ENCODE measurements around the gene NPTX2.

NPTX2 gene

DNA sequence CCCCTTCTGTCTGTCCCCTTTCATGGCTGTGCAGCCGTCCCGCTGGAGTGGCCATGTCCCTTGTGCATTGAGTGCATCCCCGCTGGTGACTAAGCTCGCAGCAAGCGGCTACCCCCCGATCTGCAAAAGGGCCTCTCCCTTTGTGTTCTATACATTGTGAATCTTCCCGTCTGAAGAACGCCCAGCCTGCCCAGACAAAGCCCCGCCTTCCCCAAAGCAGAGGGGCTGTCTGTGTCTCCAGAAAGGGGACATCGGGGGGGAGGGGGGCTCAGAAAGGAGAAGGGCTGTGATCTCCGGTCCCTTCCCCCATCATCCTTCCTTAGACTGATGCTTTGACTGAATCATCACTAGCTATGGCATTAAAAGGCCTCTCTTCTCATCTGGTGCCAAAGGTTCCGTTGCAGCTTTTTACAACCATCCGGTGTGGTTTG, 11.9 kb downstream of the NPTX2 start:
- H3K9me3 ChIP-seq (replicated peaks; ENCODE audit: insufficient read depth, low read length), result no peaks in the 10 kb centered on the region
- H3K9ac ChIP-seq (ENCODE audit: low read length), result no peak overlapping the region
- no peak for TF ChIP-seq CTCF (IDR thresholded peaks at IDR 0.05; ENCODE audit: low read length)
- TF ChIP-seq EZH2phosphoT487 (IDR thresholded peaks at IDR 0.05; ENCODE audit: low read length), result no peak
- TF ChIP-seq EZH2 (optimal IDR thresholded peaks at IDR 0.05; ENCODE audit: low read depth, low read length), result no peak
- H3K36me3 ChIP-seq (replicated peaks; ENCODE audit: insufficient read depth, low read length), result no peaks in the 10 kb centered on the region
- no peaks in the 10 kb centered on the region for H4K20me1 ChIP-seq (ENCODE audit: insufficient read depth, low read length)
- peaks cover 18% of the 10 kb centered on the region for H3K27me3 ChIP-seq (replicated peaks; ENCODE audit: insufficient read depth, low read length)
- no peak overlapping the region for H3K4me3 ChIP-seq (ENCODE audit: low read length)
- no peak overlapping the region for H3K4me2 ChIP-seq (ENCODE audit: low read depth, low read length)
- no peak for DNase-seq
- H3F3A ChIP-seq (ENCODE audit: insufficient read depth, low read length), result no peaks in the 10 kb centered on the region
- no peaks in the 10 kb centered on the region for H3K79me2 ChIP-seq (ENCODE audit: low read length)
- no peaks in the 10 kb centered on the region for H3K9me2 ChIP-seq (replicated peaks; ENCODE audit: insufficient read depth, low read length)
- H3K4me1 ChIP-seq (ENCODE audit: low read length), result no peaks in the 10 kb centered on the region
- H2AFZ ChIP-seq (ENCODE audit: low read length), result no peak overlapping the region
- no peak overlapping the region for H3K27ac ChIP-seq (ENCODE audit: low read length)

DNA sequence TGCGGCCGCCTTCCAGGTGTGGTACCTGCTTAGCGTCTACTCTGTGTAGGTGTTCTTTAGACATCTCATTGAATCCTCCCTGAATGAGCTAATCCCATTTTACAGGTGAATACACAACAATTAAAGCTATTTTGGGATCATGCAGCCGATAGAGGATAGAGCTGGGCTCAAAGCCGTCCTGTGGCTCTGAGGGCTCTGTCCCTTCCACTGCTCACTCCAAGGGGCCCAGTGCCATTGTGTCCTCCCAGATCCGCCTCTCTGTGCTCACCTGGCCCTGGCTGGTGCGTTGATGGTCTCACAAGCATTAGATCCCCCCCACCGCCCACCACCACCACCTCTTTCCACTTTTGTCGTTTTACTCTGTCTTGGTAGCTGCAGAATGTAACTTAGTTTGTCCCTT, 13.1 kb downstream of the NPTX2 start:
- Histone ChIP-seq H3K4me3 (ENCODE audit: low read length) (no peak overlapping the region), H4K20me1 (ENCODE audit: insufficient read depth, low read length) (no peaks in the 10 kb centered on the region), H3F3A (ENCODE audit: insufficient read depth, low read length) (no peaks in the 10 kb centered on the region), H2AFZ (ENCODE audit: low read length) (no peak overlapping the region), H3K27me3 (replicated peaks; ENCODE audit: insufficient read depth, low read length) (peaks cover 18% of the 10 kb centered on the region), H3K27ac (ENCODE audit: low read length) (no peak overlapping the region), H3K9me3 (replicated peaks; ENCODE audit: insufficient read depth, low read length) (no peaks in the 10 kb centered on the region), H3K36me3 (replicated peaks; ENCODE audit: insufficient read depth, low read length) (no peaks in the 10 kb centered on the region), H3K9ac (ENCODE audit: low read length) (no peak overlapping the region), H3K9me2 (replicated peaks; ENCODE audit: insufficient read depth, low read length) (no peaks in the 10 kb centered on the region), H3K4me2 (ENCODE audit: low read depth, low read length) (no peak overlapping the region), H3K4me1 (ENCODE audit: low read length) (no peaks in the 10 kb centered on the region), H3K79me2 (ENCODE audit: low read length) (no peaks in the 10 kb centered on the region)
- TF ChIP-seq EZH2 (optimal IDR thresholded peaks at IDR 0.05; ENCODE audit: low read depth, low read length) (no peak), EZH2phosphoT487 (IDR thresholded peaks at IDR 0.05; ENCODE audit: low read length) (no peak), CTCF (IDR thresholded peaks at IDR 0.05; ENCODE audit: low read length) (no peak)
- no peak for DNase-seq

DNA sequence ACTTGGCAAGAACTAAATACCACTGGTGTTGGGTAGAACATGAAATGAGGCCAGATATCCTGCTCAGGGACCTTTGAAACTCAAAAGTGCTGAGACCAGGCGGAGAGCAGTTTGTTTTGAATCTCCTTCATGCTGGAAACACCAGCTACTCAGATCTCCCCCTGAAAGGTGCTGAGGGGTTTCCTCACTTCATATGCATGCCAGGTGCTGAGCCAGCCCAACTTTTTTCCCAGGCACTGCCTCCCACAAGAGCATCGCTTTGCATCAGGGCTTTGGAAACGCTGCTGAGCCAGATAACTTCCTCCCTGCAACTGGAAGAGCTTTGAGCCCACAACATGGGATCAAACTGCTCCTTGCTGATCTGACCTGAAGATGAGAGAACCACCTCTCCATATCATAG, 13.7 kb downstream of the NPTX2 start:
- H4K20me1 ChIP-seq (ENCODE audit: insufficient read depth, low read length), result no peaks in the 10 kb centered on the region
- peaks cover 18% of the 10 kb centered on the region for H3K27me3 ChIP-seq (replicated peaks; ENCODE audit: insufficient read depth, low read length)
- no peaks in the 10 kb centered on the region for H3K4me1 ChIP-seq (ENCODE audit: low read length)
- H3K9me3 ChIP-seq (replicated peaks; ENCODE audit: insufficient read depth, low read length), result no peaks in the 10 kb centered on the region
- no peaks in the 10 kb centered on the region for H3K9me2 ChIP-seq (replicated peaks; ENCODE audit: insufficient read depth, low read length)
- TF ChIP-seq EZH2phosphoT487 (IDR thresholded peaks at IDR 0.05; ENCODE audit: low read length) (no peak), CTCF (IDR thresholded peaks at IDR 0.05; ENCODE audit: low read length) (no peak), EZH2 (optimal IDR thresholded peaks at IDR 0.05; ENCODE audit: low read depth, low read length) (no peak)
- no peak overlapping the region for H3K27ac ChIP-seq (ENCODE audit: low read length)
- no peak for DNase-seq
- H3K9ac ChIP-seq (ENCODE audit: low read length), result no peak overlapping the region
- H2AFZ ChIP-seq (ENCODE audit: low read length), result no peak overlapping the region
- H3K36me3 ChIP-seq (replicated peaks; ENCODE audit: insufficient read depth, low read length), result no peaks in the 10 kb centered on the region
- no peak overlapping the region for H3K4me3 ChIP-seq (ENCODE audit: low read length)
- no peak overlapping the region for H3K4me2 ChIP-seq (ENCODE audit: low read depth, low read length)
- H3K79me2 ChIP-seq (ENCODE audit: low read length), result no peaks in the 10 kb centered on the region
- no peaks in the 10 kb centered on the region for H3F3A ChIP-seq (ENCODE audit: insufficient read depth, low read length)
